IMR-90 (cell line): ENCODE data around the gene PKIG. TPM values are rescaled to one million over a fixed set of nuclear protein-coding genes. Genes with fewer than 3 reads are reported as not detected.

Source experiments
- ATAC-seq: fragments of 200-7000 bp; cut with Tn5 transposase; 2 replicates; pipeline ENCODE4 v1.9.1; 2020; ENCODE audit warnings: low read depth, mild to moderate bottlenecking, moderate library complexity
- BruUV-seq: library from RNA; stranded (reverse); fragments of 400-500 nt; replicated peaks from 2 replicates; lab custom pipeline; 2021; lab: Mats Ljungman, UMichigan
- CTCF ChIA-PET: fragments of 300-600 bp; formaldehyde crosslinking; extraction: SDS; loops from one replicate; lab custom pipeline; 2021; ENCODE audit warnings: antibody characterized with exemption; lab: Yijun Ruan, JAX
- POLR2A ChIA-PET: fragments of 300-600 bp; sonication (Branson Sonifier 250); formaldehyde crosslinking; loops from one replicate; lab custom pipeline; 2022; ENCODE audit warnings: antibody characterized with exemption; ENCODE audit not compliant: unreplicated experiment; lab: Charles Lee
- DNase-seq: peaks from one replicate; pipeline ENCODE4 v3.0.0; 2013
- H2AFZ ChIP-seq: replicated peaks from 2 replicates; pipeline ENCODE3; 2013; ENCODE audit warnings: low read length, mild to moderate bottlenecking; ENCODE audit not compliant: poor library complexity
- H2AK5ac ChIP-seq: 2 replicates; pipeline ENCODE4 v1.6.1; 2013; ENCODE audit warnings: low read depth, low read length, inconsistent platforms
- H2AK9ac ChIP-seq: replicated peaks from 2 replicates; pipeline ENCODE3; 2013; ENCODE audit warnings: mild to moderate bottlenecking, low read depth, low read length, moderate library complexity; ENCODE audit not compliant: poor library complexity
- H2BK120ac ChIP-seq: 2 replicates; pipeline ENCODE4 v1.6.1; 2013; ENCODE audit warnings: low read depth, low read length, inconsistent platforms
- H2BK15ac ChIP-seq: 3 replicates; pipeline ENCODE4 v1.6.1; 2013; ENCODE audit warnings: low read depth, low read length, inconsistent platforms
- H2BK20ac ChIP-seq: 2 replicates; pipeline ENCODE4 v1.6.1; 2013; ENCODE audit warnings: low read depth, mild to moderate bottlenecking, inconsistent platforms, low read length, moderate library complexity
- H2BK5ac ChIP-seq: 2 replicates; pipeline ENCODE4 v1.6.1; 2013; ENCODE audit warnings: mild to moderate bottlenecking, low read depth, low read length, inconsistent platforms; ENCODE audit not compliant: poor library complexity, severe bottlenecking
- H3K14ac ChIP-seq: replicated peaks from 2 replicates; pipeline ENCODE4 v1.6.1; 2013; ENCODE audit warnings: low read depth, low read length, inconsistent platforms
- H3K18ac ChIP-seq: 2 replicates; pipeline ENCODE4 v1.6.1; 2013; ENCODE audit warnings: low read depth, low read length, control low read depth
- H3K23ac ChIP-seq: 2 replicates; pipeline ENCODE4 v1.6.1; 2013; ENCODE audit warnings: low read depth, low read length, inconsistent platforms
- H3K27ac ChIP-seq: 2 replicates; pipeline ENCODE4 v1.5.1; 2013; ENCODE audit warnings: mild to moderate bottlenecking, control low read depth, low read length; ENCODE audit not compliant: insufficient read depth
- H3K27me3 ChIP-seq: 2 replicates; pipeline ENCODE4 v1.6.1; 2013; ENCODE audit warnings: low read length; ENCODE audit not compliant: control insufficient read depth, insufficient read depth
- H3K36me3 ChIP-seq: 2 replicates; pipeline ENCODE4 v1.6.1; 2013; ENCODE audit warnings: low read length, mixed read lengths; ENCODE audit not compliant: control insufficient read depth, insufficient read depth
- H3K4ac ChIP-seq: 2 replicates; pipeline ENCODE4 v1.6.1; 2013; ENCODE audit warnings: low read depth, low read length, inconsistent platforms
- H3K4me1 ChIP-seq: 2 replicates; pipeline ENCODE4 v1.6.1; 2013; ENCODE audit warnings: low read length, mixed read lengths; ENCODE audit not compliant: control insufficient read depth, insufficient read depth
- H3K4me2 ChIP-seq: 2 replicates; pipeline ENCODE4 v1.6.1; 2013; ENCODE audit warnings: low read depth, mild to moderate bottlenecking, control low read depth, low read length, moderate library complexity
- H3K4me3 ChIP-seq: 2 replicates; pipeline ENCODE4 v1.5.1; 2013; ENCODE audit warnings: low read depth, mild to moderate bottlenecking, control low read depth, low read length, moderate library complexity; ENCODE audit not compliant: insufficient read depth
- H3K56ac ChIP-seq: 2 replicates; pipeline ENCODE4 v1.6.1; 2013; ENCODE audit warnings: low read length, inconsistent platforms; ENCODE audit not compliant: insufficient read depth; ENCODE audit errors: extremely low read depth
- H3K79me1 ChIP-seq, 2 experiments: 2 replicates each; pipeline ENCODE4 v1.6.1; 2013; ENCODE audit warnings: low read length in 2 of 2, inconsistent platforms in 1 of 2, low read depth in 1 of 2
- H3K9ac ChIP-seq: 2 replicates; pipeline ENCODE4 v1.6.1; 2013; ENCODE audit warnings: low read depth, low read length, control low read depth
- H3K9me1 ChIP-seq: 2 replicates; pipeline ENCODE4 v1.6.1; 2013; ENCODE audit warnings: low read length, inconsistent platforms; ENCODE audit not compliant: insufficient read depth
- H3K9me3 ChIP-seq: 2 replicates; pipeline ENCODE4 v1.6.1; 2013; ENCODE audit warnings: low read length; ENCODE audit not compliant: control insufficient read depth, insufficient read depth
- H4K20me1 ChIP-seq: 2 replicates; pipeline ENCODE4 v1.6.1; 2013; ENCODE audit warnings: low read length, inconsistent platforms; ENCODE audit not compliant: insufficient read depth
- H4K5ac ChIP-seq: 2 replicates; pipeline ENCODE4 v1.6.1; 2013; ENCODE audit warnings: mild to moderate bottlenecking, low read depth, low read length, control low read depth
- H4K8ac ChIP-seq, 2 experiments: 2 replicates each; pipeline ENCODE4 v1.6.1; 2013; ENCODE audit warnings: low read depth in 2 of 2, low read length in 2 of 2, control low read depth in 1 of 2, inconsistent platforms in 1 of 2
- H4K91ac ChIP-seq: 2 replicates; pipeline ENCODE4 v1.6.1; 2013; ENCODE audit warnings: low read depth, low read length, inconsistent platforms; ENCODE audit not compliant: insufficient read depth
- FOS ChIP-seq: fragments of 150-350 bp; IDR thresholded peaks from 2 replicates; pipeline ENCODE4 v1.6.1; 2016; ENCODE audit warnings: low read depth, low read length
- MAFK ChIP-seq: IDR thresholded peaks from 2 replicates; pipeline ENCODE4 v1.6.1; 2012; ENCODE audit warnings: low read depth, low read length, improper control_type of control experiment
- MAZ ChIP-seq: IDR thresholded peaks from 2 replicates; pipeline ENCODE4 v1.6.1; 2012; ENCODE audit warnings: low read depth, mild to moderate bottlenecking, low read length, improper control_type of control experiment, moderate library complexity, borderline replicate concordance
- MXI1 ChIP-seq: IDR thresholded peaks from 2 replicates; pipeline ENCODE4 v1.6.1; 2012; ENCODE audit warnings: low read depth, mild to moderate bottlenecking, low read length, moderate library complexity, borderline replicate concordance
- NFE2L2 ChIP-seq: fragments of 150-350 bp; IDR thresholded peaks from 2 replicates; pipeline ENCODE4 v1.6.1; 2016; ENCODE audit warnings: low read depth, mild to moderate bottlenecking, low read length
- POLR2A ChIP-seq: IDR thresholded peaks from 2 replicates; pipeline ENCODE4 v1.6.1; 2012; ENCODE audit warnings: mild to moderate bottlenecking, low read depth, low read length
- RCOR1 ChIP-seq: IDR thresholded peaks from 2 replicates; pipeline ENCODE4 v1.6.1; 2012; ENCODE audit warnings: mild to moderate bottlenecking, low read length, improper control_type of control experiment; ENCODE audit not compliant: insufficient replicate concordance
- RFX5 ChIP-seq: IDR thresholded peaks from 2 replicates; pipeline ENCODE4 v1.8.0; 2012; ENCODE audit warnings: low read depth, mild to moderate bottlenecking, low read length, moderate library complexity
- WGBS, 2 experiments: methylation state at CpG; one replicate each; pipeline versions ENCODE4 v1.1.5 to v1.1.7; 2013; ENCODE audit warnings: missing lambda C conversion rate in 2 of 2; ENCODE audit not compliant: insufficient read length in 1 of 2; ENCODE audit errors: extremely low coverage in 2 of 2; 5-methylcytosine and 5-hydroxymethylcytosine counted together
- dilution Hi-C: fragments of 300-500 bp; cut with HindIII; formaldehyde crosslinking; loops from one replicate; pipeline ENCODE4 v1.14.3; 2018; ENCODE audit warnings: low sequenced_read_pairs; ENCODE audit not compliant: unreplicated experiment
- in situ Hi-C: fragments of 300-500 bp; cut with MboI; formaldehyde crosslinking; loops from 3 replicates; pipeline ENCODE4 v1.14.3; 2019; ENCODE audit warnings: low sequenced_read_pairs, inconsistent platforms, mixed read lengths
- intact Hi-C: fragments of 100-400 bp; cut with micrococcal nuclease; formaldehyde crosslinking; loops from 2 replicates; pipeline ENCODE4 v1.10.0; 2022
- polyA plus RNA-seq, 3 experiments: library from polyadenylated mRNA; depleted of rRNA; stranded (reverse); fragments of >200 nt; gene quantifications; 2 replicates each; pipeline ENCODE4 v1.2.3, GENCODE V29; 2012; ENCODE audit warnings: low replicate concordance in 1 of 3
- total RNA-seq: library from RNA; depleted of rRNA; stranded (reverse); fragments of >200 nt; gene quantifications from 2 replicates; pipeline ENCODE4 v1.2.3, GENCODE V29; 2012
- TF ChIP-seq, protein P1 (sequence below): conservative IDR thresholded peaks from 2 replicates; pipeline ENCODE4 v1.5.1; 2012; ENCODE audit warnings: mild to moderate bottlenecking, low read depth, low read length, improper control_type of control experiment

The PKIG gene
- total and polyA plus RNA-seq, 2 of the 4 experiments (the other 2 are of a cell fraction): 78.3 to 89.6 TPM

DNA sequence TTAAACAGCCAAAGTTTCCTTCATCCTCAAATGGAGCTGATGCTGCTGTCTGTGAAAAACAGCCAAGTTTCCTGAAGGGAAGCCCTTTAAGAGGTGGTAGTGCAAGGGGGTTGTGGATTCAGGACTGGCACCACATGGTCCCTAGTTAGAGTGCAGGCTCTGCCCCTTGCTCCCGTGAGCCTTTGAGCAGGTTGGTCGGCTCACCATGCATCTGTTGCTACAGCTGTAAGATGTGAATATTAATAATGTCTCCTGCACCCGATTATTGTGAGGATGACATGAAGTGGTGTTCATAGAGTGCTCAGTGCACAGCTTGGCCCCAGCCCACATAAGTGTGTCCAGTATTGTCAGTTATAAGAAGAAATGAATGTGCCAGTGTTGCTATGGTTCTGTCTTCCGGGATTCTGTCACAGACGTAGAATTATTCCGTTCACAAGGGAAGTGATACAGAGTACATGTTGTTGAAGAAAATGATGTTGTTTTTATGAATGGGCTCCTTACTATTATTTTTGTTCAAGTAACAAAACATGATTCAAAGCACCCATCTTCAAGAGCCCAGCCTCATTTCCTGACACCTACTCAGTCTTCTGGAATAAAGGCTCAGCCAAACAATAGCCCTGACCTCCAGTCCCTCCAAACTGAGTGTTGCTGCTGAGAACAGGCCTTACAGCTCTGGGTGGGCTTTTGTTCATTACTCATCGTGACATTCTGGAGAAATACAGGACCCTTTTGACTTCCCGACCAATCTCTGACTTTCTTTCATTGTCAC lies 2.9 kb upstream of the PKIG start:
- ChIA-PET POLR2A (no interaction called here), CTCF (no interaction called here)
- in situ Hi-C loops: no loop called here
- dilution Hi-C loops: no loop called here
- H3K9me1 ChIP-seq: peaks cover 17% of the 10 kb centered on the region
- no peak overlapping the region for H3K56ac ChIP-seq
- H3K4me2 ChIP-seq: no peak overlapping the region
- H4K91ac ChIP-seq: peak overlapping the region; percentile 65
- H2AK9ac ChIP-seq: no peak overlapping the region
- peak overlapping the region; percentile 26 for H3K4ac ChIP-seq
- peak overlapping the region; percentile 49 for H4K5ac ChIP-seq
- no peaks in the 10 kb centered on the region for H3K36me3 ChIP-seq
- H3K79me1 ChIP-seq: peaks cover 6 to 54% of the 10 kb centered on the region in 2 experiments; a peak in 2 of 4 replicates
- intact Hi-C loops: no loop called here
- peak overlapping the region; percentile 84; the same call in 2 of the 3 replicates for H2BK15ac ChIP-seq
- WGBS, 2 experiments: 10% methylated on average over 2 of the region's 8 CpGs; no CpG with 5 or more reads in 1 of the 2 experiments
- peak overlapping the region; percentile 60 for H2BK120ac ChIP-seq
- no peaks in the 10 kb centered on the region for H4K20me1 ChIP-seq
- no peak for DNase-seq
- H3K18ac ChIP-seq: peak overlapping the region; percentile 70
- no peaks in the 10 kb centered on the region for H3K27me3 ChIP-seq
- H3K23ac ChIP-seq: peak overlapping the region; percentile 63; the same call in 1 of the 2 replicates
- peaks cover 22% of the 10 kb centered on the region for H3K4me1 ChIP-seq
- H2BK5ac ChIP-seq: no peak overlapping the region
- no peak overlapping the region for H3K27ac ChIP-seq
- peak overlapping the region; percentile 42; the same call in 1 of the 2 replicates for H2BK20ac ChIP-seq
- H4K8ac ChIP-seq: peak overlapping the region; percentile 1 to 55; a peak in 3 of 4 replicates
- no peak overlapping the region for H3K4me3 ChIP-seq
- H3K9ac ChIP-seq: no peak overlapping the region; the same call in 1 of the 2 replicates
- peak overlapping the region; percentile 42 for H3K14ac ChIP-seq
- BruUV-seq: no TSS peak
- no peak overlapping the region for H2AFZ ChIP-seq
- H2AK5ac ChIP-seq: peak overlapping the region; percentile 71
- no peak for ATAC-seq
- peaks cover 2% of the 10 kb centered on the region; the same call in 1 of the 2 replicates for H3K9me3 ChIP-seq
- TF ChIP-seq FOS: no peak
- no peak for TF ChIP-seq MXI1
- TF ChIP-seq MAZ: no peak
- no peak for TF ChIP-seq POLR2A
- TF ChIP-seq, protein P1, sequence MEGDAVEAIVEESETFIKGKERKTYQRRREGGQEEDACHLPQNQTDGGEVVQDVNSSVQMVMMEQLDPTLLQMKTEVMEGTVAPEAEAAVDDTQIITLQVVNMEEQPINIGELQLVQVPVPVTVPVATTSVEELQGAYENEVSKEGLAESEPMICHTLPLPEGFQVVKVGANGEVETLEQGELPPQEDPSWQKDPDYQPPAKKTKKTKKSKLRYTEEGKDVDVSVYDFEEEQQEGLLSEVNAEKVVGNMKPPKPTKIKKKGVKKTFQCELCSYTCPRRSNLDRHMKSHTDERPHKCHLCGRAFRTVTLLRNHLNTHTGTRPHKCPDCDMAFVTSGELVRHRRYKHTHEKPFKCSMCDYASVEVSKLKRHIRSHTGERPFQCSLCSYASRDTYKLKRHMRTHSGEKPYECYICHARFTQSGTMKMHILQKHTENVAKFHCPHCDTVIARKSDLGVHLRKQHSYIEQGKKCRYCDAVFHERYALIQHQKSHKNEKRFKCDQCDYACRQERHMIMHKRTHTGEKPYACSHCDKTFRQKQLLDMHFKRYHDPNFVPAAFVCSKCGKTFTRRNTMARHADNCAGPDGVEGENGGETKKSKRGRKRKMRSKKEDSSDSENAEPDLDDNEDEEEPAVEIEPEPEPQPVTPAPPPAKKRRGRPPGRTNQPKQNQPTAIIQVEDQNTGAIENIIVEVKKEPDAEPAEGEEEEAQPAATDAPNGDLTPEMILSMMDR: no peak
- no peak for TF ChIP-seq NFE2L2
- no peak for TF ChIP-seq RFX5
- no peak for TF ChIP-seq MAFK
- no peak for TF ChIP-seq RCOR1
